GM23338 (cell line): ENCODE results near the gene CEP20. TPM values are rescaled to one million over a fixed set of nuclear protein-coding genes. Genes with fewer than 3 reads are reported as not detected.

Experiments
- ATAC-seq: fragments of 200-7000 bp; cut with Tn5 transposase; 3 replicates; pipeline ENCODE4 v1.9.1; 2020
- DNase-seq: peaks from one replicate; pipeline ENCODE4 v3.0.0-alpha.2; 2015; ENCODE audit warnings: low spot score
- H2AFZ ChIP-seq: fragments of 200-600 bp; sonication (generic); 2 replicates; pipeline ENCODE4 v1.8.0; 2016; ENCODE audit warnings: antibody characterized with exemption, mild to moderate bottlenecking, moderate library complexity
- H3F3A ChIP-seq: fragments of 200-600 bp; sonication (generic); replicated peaks from 2 replicates; pipeline ENCODE4 v1.8.0; 2017; ENCODE audit warnings: antibody characterized with exemption, mixed run types, low read depth
- H3K27ac ChIP-seq: fragments of 200-600 bp; sonication (generic); 2 replicates; pipeline ENCODE4 v1.6.1; 2016; ENCODE audit warnings: low read depth
- H3K27me3 ChIP-seq: fragments of 200-600 bp; sonication (generic); 2 replicates; pipeline ENCODE4 v1.8.0; 2016; ENCODE audit warnings: mild to moderate bottlenecking, mixed run types, moderate library complexity; ENCODE audit not compliant: insufficient read depth
- H3K36me3 ChIP-seq: fragments of 200-600 bp; sonication (generic); 2 replicates; pipeline ENCODE4 v1.8.0; 2016; ENCODE audit warnings: mild to moderate bottlenecking; ENCODE audit not compliant: insufficient read depth
- H3K4me1 ChIP-seq: fragments of 200-600 bp; sonication (generic); 2 replicates; pipeline ENCODE4 v1.8.0; 2016; ENCODE audit warnings: mild to moderate bottlenecking, moderate library complexity; ENCODE audit not compliant: insufficient read depth
- H3K4me2 ChIP-seq: fragments of 200-600 bp; sonication (generic); 2 replicates; pipeline ENCODE4 v1.7.1; 2017; ENCODE audit warnings: mixed run types
- H3K4me3 ChIP-seq: fragments of 200-600 bp; sonication (generic); 2 replicates; pipeline ENCODE4 v1.6.1; 2016; ENCODE audit warnings: mixed run types
- H3K79me2 ChIP-seq: fragments of 200-600 bp; sonication (generic); replicated peaks from 2 replicates; pipeline ENCODE4 v1.8.0; 2017; ENCODE audit warnings: mild to moderate bottlenecking; ENCODE audit not compliant: insufficient read depth
- H3K9me2 ChIP-seq: fragments of 200-600 bp; sonication (generic); 2 replicates; pipeline ENCODE4 v1.8.0; 2017; ENCODE audit not compliant: insufficient read depth
- H4K20me1 ChIP-seq: fragments of 200-600 bp; sonication (generic); replicated peaks from 2 replicates; pipeline ENCODE4 v1.8.0; 2017; ENCODE audit warnings: mild to moderate bottlenecking; ENCODE audit not compliant: insufficient read depth
- H3K27ac Mint-ChIP-seq: 2 replicates; pipeline ENCODE4 v1.8.0; 2020; ENCODE audit warnings: inconsistent platforms, mild to moderate bottlenecking, moderate library complexity, mixed read lengths
- H3K27me3 Mint-ChIP-seq: 3 replicates; pipeline ENCODE4 v1.8.0; 2022; ENCODE audit warnings: low read depth, mild to moderate bottlenecking, moderate library complexity, mixed read lengths, inconsistent platforms; ENCODE audit not compliant: insufficient read depth, poor library complexity
- H3K36me3 Mint-ChIP-seq: 3 replicates; pipeline ENCODE4 v1.8.0; 2021; ENCODE audit warnings: low read depth, mild to moderate bottlenecking, inconsistent platforms, moderate library complexity, mixed read lengths
- H3K4me1 Mint-ChIP-seq: 3 replicates; pipeline ENCODE4 v1.8.0; 2020; ENCODE audit warnings: mild to moderate bottlenecking, inconsistent platforms, mixed read lengths
- H3K4me3 Mint-ChIP-seq: 3 replicates; pipeline ENCODE4 v1.8.0; 2021; ENCODE audit warnings: moderate library complexity, mild to moderate bottlenecking, inconsistent platforms, mixed read lengths
- H3K9me3 Mint-ChIP-seq: 3 replicates; pipeline ENCODE4 v1.8.0; 2020; ENCODE audit warnings: moderate library complexity, mild to moderate bottlenecking, inconsistent platforms, mixed read lengths
- CREB1 ChIP-seq: fragments of 250-450 bp; sonication (Bioruptor Pico); IDR thresholded peaks from 2 replicates; pipeline ENCODE4 v1.5.0; 2020; ENCODE audit warnings: low read depth, mild to moderate bottlenecking, moderate library complexity
- CTCF ChIP-seq, 2 experiments: fragments of 200-600 bp in 1 of 2; sonication (generic) in 1 of 2; conservative IDR thresholded peaks; 2 replicates each; pipeline versions ENCODE4 v1.5.1 to v1.6.1; 2016 to 2017; ENCODE audit warnings: antibody characterized with exemption in 2 of 2, low read depth in 2 of 2, mild to moderate bottlenecking in 2 of 2, moderate library complexity in 1 of 2
- ETS1 ChIP-seq: IDR thresholded peaks from 2 replicates; pipeline ENCODE4 v1.6.1; 2016; ENCODE audit warnings: antibody characterized with exemption
- EZH2phosphoT487 ChIP-seq: fragments of 200-600 bp; sonication (generic); IDR thresholded peaks from one replicate; pipeline ENCODE4 v1.8.1; 2018; ENCODE audit warnings: antibody characterized with exemption; ENCODE audit not compliant: unreplicated experiment
- NANOG ChIP-seq: IDR thresholded peaks from 2 replicates; pipeline ENCODE4 v1.6.1; 2016; ENCODE audit warnings: antibody characterized with exemption, borderline replicate concordance
- POLR2AphosphoS5 ChIP-seq: IDR thresholded peaks from 2 replicates; pipeline ENCODE4 v1.6.1; 2016; ENCODE audit warnings: antibody characterized with exemption, low read depth
- REST ChIP-seq: IDR thresholded peaks from one replicate; pipeline ENCODE4 v1.6.1; 2018; ENCODE audit warnings: antibody characterized with exemption; ENCODE audit not compliant: unreplicated experiment
- ZNF114 ChIP-seq: fragments of 250-450 bp; sonication (Bioruptor Pico); IDR thresholded peaks from 2 replicates; pipeline ENCODE4 v1.5.0; 2020; ENCODE audit warnings: mild to moderate bottlenecking, moderate library complexity
- ZNF462 ChIP-seq: fragments of 250-450 bp; sonication (Bioruptor Pico); IDR thresholded peaks from 2 replicates; pipeline ENCODE4 v1.5.0; 2020; ENCODE audit warnings: mild to moderate bottlenecking, moderate library complexity
- polyA plus RNA-seq: library from polyadenylated mRNA; unstranded; fragments of >200 nt; fragmentation: Nextera tagmentation; extraction: Ambion mirVana; gene quantifications from 2 replicates; pipeline ENCODE4 v1.2.1, GENCODE V29; 2016
- total RNA-seq: library from RNA; depleted of rRNA; stranded (reverse); fragments of >200 nt; shearing (Covaris generic); gene quantifications from 2 replicates; pipeline ENCODE4 v1.2.3, GENCODE V29; 2014

Gene CEP20
- total and polyA plus RNA-seq, 2 experiments from 2014 or later = 60.2 to 70.9 TPM

- no peak for ATAC-seq
- no peaks in the 10 kb centered on the region for H3K9me3 Mint-ChIP-seq
These were observed 7.7 kb downstream of the CEP20 start for GRCh38 chr16:15880434-15881308.

More at GRCh38 chr16:15880434-15881308, 7.7 kb downstream of the CEP20 start:
- H3F3A ChIP-seq = no peaks in the 10 kb centered on the region
- H4K20me1 ChIP-seq = peaks cover 2% of the 10 kb centered on the region; the same call in 1 of the 2 replicates
- H3K9me2 ChIP-seq = no peaks in the 10 kb centered on the region
- H3K36me3 ChIP-seq = no peaks in the 10 kb centered on the region
- DNase-seq = no peak
- H3K79me2 ChIP-seq = peaks cover 24% of the 10 kb centered on the region
- H3K27ac ChIP-seq = no peak overlapping the region
- H3K4me1 Mint-ChIP-seq = peaks cover 3% of the 10 kb centered on the region; the same call in 2 of the 3 replicates
- H3K27ac Mint-ChIP-seq = no peak overlapping the region
- no peak overlapping the region for H3K4me3 Mint-ChIP-seq
- H3K36me3 Mint-ChIP-seq = peaks cover 56% of the 10 kb centered on the region
- no peak overlapping the region for H2AFZ ChIP-seq
- no peaks in the 10 kb centered on the region for H3K27me3 ChIP-seq
- TF ChIP-seq REST (no peak), NANOG (no peak), CREB1 (CRISPR knock-in tag) (no peak), ZNF114 (no peak), ETS1 (no peak), EZH2phosphoT487 (no peak), POLR2AphosphoS5 (no peak), ZNF462 (no peak), CTCF (conservative IDR thresholded peaks at IDR 0.05; ENCODE audit: low read depth in 2 of 2) (no peak)
- no peaks in the 10 kb centered on the region for H3K27me3 Mint-ChIP-seq
- no peak overlapping the region for H3K4me3 ChIP-seq
- H3K4me2 ChIP-seq = no peak overlapping the region
- no peaks in the 10 kb centered on the region for H3K4me1 ChIP-seq
